K562 (cell line): ENCODE measurements around the gene NAP1L4. TPM values are rescaled to one million over a fixed set of nuclear protein-coding genes. Genes with fewer than 3 reads are reported as not detected.

ENCODE experiments used
- CTCF ChIP-seq, 3 experiments: IDR thresholded peaks in 2 of 3; conservative IDR thresholded peaks in 1 of 3; 2 replicates each; pipeline ENCODE4 v1.5.1; 2011 to 2012; ENCODE audit warnings: low read length in 3 of 3, mild to moderate bottlenecking in 3 of 3, control low read depth in 2 of 3, improper control_type of control experiment in 1 of 3, inconsistent platforms in 1 of 3, low read depth in 1 of 3, mixed read lengths in 1 of 3, moderate library complexity in 1 of 3; ENCODE audit not compliant: insufficient read depth in 2 of 3
- DEAF1 ChIP-seq: fragments of 450-650 bp; formaldehyde crosslinking; IDR thresholded peaks from 2 replicates; pipeline ENCODE4 v1.4.0; 2020; ENCODE audit warnings: mild to moderate bottlenecking, moderate library complexity
- EP400 ChIP-seq: fragments of 450-650 bp; IDR thresholded peaks from 2 replicates; pipeline ENCODE4 v1.6.1; 2017; ENCODE audit warnings: antibody characterized with exemption, mild to moderate bottlenecking, moderate library complexity
- FOXA3 ChIP-seq, 2 experiments: fragments of 450-650 bp in 1 of 2; sonication (generic) in 1 of 2; formaldehyde crosslinking; IDR thresholded peaks in 1 of 2; conservative IDR thresholded peaks in 1 of 2; 2 replicates each; pipeline versions ENCODE4 v1.4.0 to v1.8.0; 2020 to 2022; ENCODE audit warnings: mild to moderate bottlenecking in 2 of 2, missing genetic modification reagents in 1 of 2
- FOXM1 ChIP-seq, 2 experiments: fragments of 450-650 bp in 1 of 2; sonication (generic) in 1 of 2; formaldehyde crosslinking in 1 of 2; IDR thresholded peaks; 2 replicates each; pipeline versions ENCODE4 v1.6.1 to v1.9.0; 2017 to 2022; ENCODE audit warnings: low read depth in 2 of 2, mild to moderate bottlenecking in 2 of 2, missing genetic modification reagents in 1 of 2, moderate library complexity in 1 of 2
- HNRNPL ChIP-seq: fragments of 200-400 bp; formaldehyde crosslinking; IDR thresholded peaks from 2 replicates; pipeline ENCODE4 v1.6.1; 2017; ENCODE audit warnings: low read depth, mild to moderate bottlenecking, low read length
- JUND ChIP-seq, 2 experiments: IDR thresholded peaks; 2 replicates in 1 of 2; 3 replicates in 1 of 2; pipeline ENCODE4 v1.6.1; 2011; ENCODE audit warnings: borderline replicate concordance in 2 of 2, low read depth in 2 of 2, low read length in 2 of 2, improper control_type of control experiment in 1 of 2, missing biosample characterization in 1 of 2, missing genetic modification characterization in 1 of 2, missing genetic modification reagents in 1 of 2
- KLF6 ChIP-seq: fragments of 250-450 bp; sonication (Bioruptor Pico); IDR thresholded peaks from 2 replicates; pipeline ENCODE4 v1.4.0; 2020; ENCODE audit warnings: mild to moderate bottlenecking, moderate library complexity, borderline replicate concordance
- MAZ ChIP-seq, 2 experiments: fragments of 450-650 bp in 1 of 2; sonication (generic) in 1 of 2; formaldehyde crosslinking; IDR thresholded peaks in 1 of 2; conservative IDR thresholded peaks in 1 of 2; 2 replicates each; pipeline versions ENCODE4 v1.4.0 to v1.5.0; 2020; ENCODE audit warnings: mild to moderate bottlenecking in 1 of 2, missing genetic modification reagents in 1 of 2
- MLLT1 ChIP-seq, 2 experiments: fragments of 450-650 bp; IDR thresholded peaks; 2 replicates each; pipeline ENCODE4 v1.6.1; 2016
- NR2F6 ChIP-seq: fragments of 450-650 bp; formaldehyde crosslinking; IDR thresholded peaks from 2 replicates; pipeline ENCODE4 v1.4.0; 2020; ENCODE audit warnings: mild to moderate bottlenecking
- POLR2B ChIP-seq: fragments of 450-650 bp; IDR thresholded peaks from 2 replicates; pipeline ENCODE4 v1.6.1; 2018; ENCODE audit warnings: low read depth; ENCODE audit not compliant: partially characterized antibody
- RAD21 ChIP-seq, 2 experiments: fragments of 250-450 bp in 1 of 2; fragments of 450-650 bp in 1 of 2; sonication (Bioruptor Pico) in 1 of 2; formaldehyde crosslinking in 1 of 2; IDR thresholded peaks in 1 of 2; conservative IDR thresholded peaks in 1 of 2; 2 replicates each; pipeline versions ENCODE4 v1.4.0 to v1.8.0; 2020 to 2022; ENCODE audit warnings: mild to moderate bottlenecking in 2 of 2, moderate library complexity in 1 of 2
- SIN3A ChIP-seq, 2 experiments: fragments of 150-350 bp in 1 of 2; IDR thresholded peaks; 2 replicates each; pipeline ENCODE4 v1.6.1; 2011 to 2016; ENCODE audit warnings: borderline replicate concordance in 2 of 2, low read depth in 2 of 2, low read length in 2 of 2, mild to moderate bottlenecking in 2 of 2, moderate library complexity in 2 of 2; ENCODE audit not compliant: control insufficient read depth in 1 of 2
- SMARCA5 ChIP-seq: fragments of 450-650 bp; IDR thresholded peaks from 2 replicates; pipeline ENCODE4 v1.6.1; 2016
- SMC3 ChIP-seq: conservative IDR thresholded peaks from 2 replicates; pipeline ENCODE4 v1.6.1; 2011; ENCODE audit warnings: low read depth, low read length, improper control_type of control experiment; ENCODE audit not compliant: insufficient read depth
- SNRNP70 ChIP-seq: fragments of 200-400 bp; formaldehyde crosslinking; optimal IDR thresholded peaks from 2 replicates; pipeline ENCODE3; 2017; ENCODE audit warnings: low read depth, low read length
- ZEB2 ChIP-seq: fragments of 450-650 bp; IDR thresholded peaks from 2 replicates; pipeline ENCODE4 v1.6.1; 2016
- ZKSCAN1 ChIP-seq: fragments of 150-350 bp; IDR thresholded peaks from 2 replicates; pipeline ENCODE4 v1.6.1; 2016; ENCODE audit warnings: low read depth, low read length
- ZNF134 ChIP-seq: fragments of 250-450 bp; sonication (Bioruptor Pico); conservative IDR thresholded peaks from 2 replicates; pipeline ENCODE4 v1.4.0; 2020
- ZNF263 ChIP-seq: sonication (generic); formaldehyde crosslinking; IDR thresholded peaks from 2 replicates; pipeline ENCODE4 v1.8.0; 2022; ENCODE audit warnings: mild to moderate bottlenecking, missing genetic modification reagents, borderline replicate concordance
- polyA plus RNA-seq, 8 experiments: library from polyadenylated mRNA; depleted of rRNA in 4 of 8; stranded (reverse) in 5 of 8; unstranded in 3 of 8; fragments of >200 nt; fragmentation: Nextera tagmentation in 2 of 8; fragmentation: Illumina TruSeq in 1 of 8; extraction: Ambion mirVana in 2 of 8; extraction: Trizol in 1 of 8; gene quantifications; 2 replicates each; pipeline versions ENCODE4 v1.2.1 to v1.2.3, GENCODE V29; 2011 to 2014; ENCODE audit warnings: inconsistent platforms in 1 of 8, missing spikeins in 1 of 8
- total RNA-seq, 7 experiments: library from RNA; depleted of rRNA in 6 of 7; stranded (reverse); fragments of >200 nt in 6 of 7; fragmentation: Illumina TruSeq in 2 of 7; extraction: Trizol in 2 of 7; gene quantifications; 2 replicates each; pipeline versions ENCODE4 v1.2.1 to v1.2.3, GENCODE V29; 2011 to 2021; ENCODE audit warnings: low replicate concordance in 1 of 7

Gene NAP1L4
- total and polyA plus RNA-seq, 9 of the 15 experiments (the other 6 are each of a cell fraction or from before 2014, with no cell fraction given): 34.1 to 237 (median 179) TPM

GRCh38 chr11:2930704-2931419, 61.3 kb downstream of the NAP1L4 start (continued):
- TF ChIP-seq DEAF1 (CRISPR knock-in tag) (peak; percentile 36; the same call in 1 of the 2 replicates), KLF6 (CRISPR knock-in tag) (no peak), SMC3 (peak; percentile 39; the same call in 1 of the 2 replicates), ZNF134 (no peak), FOXM1 (IDR thresholded peaks at IDR 0.05; ENCODE audit: low read depth) (no peak), FOXM1 (CRISPR knock-in tag; IDR thresholded peaks at IDR 0.05; ENCODE audit: low read depth) (no peak), HNRNPL (peak; percentile 69; the same call in 1 of the 2 replicates), SMARCA5 (peak; percentile 76; the same call in 1 of the 2 replicates), MAZ (CRISPR knock-in tag; conservative IDR thresholded peaks at IDR 0.05 in 1 of 2, IDR thresholded peaks at IDR 0.05 in 1 of 2) (peak in 1 of 2 experiments; percentile 58; a peak in 1 of 4 replicates), ZNF263 (CRISPR knock-in tag) (no peak), FOXA3 (CRISPR knock-in tag; conservative IDR thresholded peaks at IDR 0.05 in 1 of 2, IDR thresholded peaks at IDR 0.05 in 1 of 2) (no peak), MLLT1 (IDR thresholded peaks at IDR 0.05) (peak in 1 of 2 experiments; percentile 69; a peak in 1 of 4 replicates), ZEB2 (peak; percentile 79), JUND (IDR thresholded peaks at IDR 0.05; ENCODE audit: borderline replicate concordance, low read depth, low read length) (no peak), JUND (tag; IDR thresholded peaks at IDR 0.05; ENCODE audit: borderline replicate concordance, low read depth, low read length) (peak; percentile 19; the same call in 2 of the 3 replicates), POLR2B (no peak), RAD21 (CRISPR knock-in tag; conservative IDR thresholded peaks at IDR 0.05 in 1 of 2, IDR thresholded peaks at IDR 0.05 in 1 of 2) (peak; percentile 53 to 80), SNRNP70 (no peak), EP400 (no peak), ZKSCAN1 (peak; percentile 94), CTCF (IDR thresholded peaks at IDR 0.05 in 2 of 3, conservative IDR thresholded peaks at IDR 0.05 in 1 of 3; ENCODE audit: insufficient read depth in 2 of 3, low read depth in 1 of 3, low read length in 3 of 3) (peak; percentile 78 to 99 (median 90)), NR2F6 (CRISPR knock-in tag) (no peak), SIN3A (IDR thresholded peaks at IDR 0.05; ENCODE audit: borderline replicate concordance in 2 of 2, control insufficient read depth in 1 of 2, low read depth in 2 of 2, low read length in 2 of 2) (no peak)
